Stimulated activated CD4-positive, alpha-beta T cell treated with anti-CD3 and anti-CD28 coated beads, Interleukin-1b, Interleukin-23, amount 100 ng/mL, for 4 hours (primary cell): ENCODE measurements around the gene ANXA11.
"Not testable (repeated sequence)": the region's sequence is repeated elsewhere in the genome, so short reads cannot be mapped to it uniquely, and the experiment has no call there.

Experiments
- DNase-seq, 2 donors: peaks; one replicate each; pipeline ENCODE4 v3.0.0-alpha.2; 2020; ENCODE audit warnings: low read depth in 2 of 2

The ANXA11 gene

DNA sequence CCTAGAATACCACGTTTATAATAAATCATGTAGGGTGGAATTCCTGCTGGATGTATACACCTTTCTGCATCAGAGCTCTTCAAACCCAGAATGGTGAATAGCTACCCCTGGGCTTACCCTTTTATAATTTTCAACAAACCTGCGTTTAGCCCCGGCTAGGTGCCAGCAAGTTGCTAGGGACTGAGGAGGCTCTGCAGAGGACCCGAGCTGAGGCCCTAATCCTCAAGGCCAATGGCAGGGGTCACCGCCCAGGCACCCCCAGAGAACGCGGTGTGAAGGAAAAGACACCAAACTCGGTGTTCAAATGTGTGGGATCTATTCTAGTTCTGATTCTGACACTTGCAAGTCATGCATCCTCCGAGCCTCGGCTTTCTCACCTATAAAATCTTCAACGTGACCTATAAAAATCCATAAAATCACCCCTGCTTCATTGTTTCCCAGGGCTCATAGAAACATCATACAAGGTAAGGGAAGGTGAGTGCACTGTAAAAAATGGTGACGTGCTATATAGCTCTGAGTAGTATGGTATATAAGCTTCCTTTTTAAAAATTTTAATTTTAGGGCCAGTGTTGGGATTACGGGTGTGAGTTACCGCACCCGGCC, 2.5 kb upstream of the ANXA11 start:
- DNase-seq: no peak

DNA sequence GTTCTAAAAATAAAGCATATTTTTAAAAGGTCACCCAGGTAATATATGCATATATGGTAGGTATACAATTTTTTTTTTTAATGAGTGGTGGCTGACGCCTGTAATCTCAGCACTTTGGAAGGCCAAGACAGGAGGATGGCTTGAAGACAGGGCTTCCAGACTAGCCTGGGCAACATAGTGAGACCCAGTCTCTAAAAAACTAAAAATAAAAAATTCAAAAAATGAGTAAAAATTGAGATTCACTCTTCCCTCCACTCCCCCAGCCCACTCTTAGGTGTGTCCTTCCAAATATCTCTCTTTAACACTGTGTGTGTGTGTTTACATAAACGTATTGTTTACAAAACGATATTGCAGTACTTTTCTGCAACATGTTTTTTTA, 929 bp upstream of the ANXA11 start:
- no peak for DNase-seq

DNA sequence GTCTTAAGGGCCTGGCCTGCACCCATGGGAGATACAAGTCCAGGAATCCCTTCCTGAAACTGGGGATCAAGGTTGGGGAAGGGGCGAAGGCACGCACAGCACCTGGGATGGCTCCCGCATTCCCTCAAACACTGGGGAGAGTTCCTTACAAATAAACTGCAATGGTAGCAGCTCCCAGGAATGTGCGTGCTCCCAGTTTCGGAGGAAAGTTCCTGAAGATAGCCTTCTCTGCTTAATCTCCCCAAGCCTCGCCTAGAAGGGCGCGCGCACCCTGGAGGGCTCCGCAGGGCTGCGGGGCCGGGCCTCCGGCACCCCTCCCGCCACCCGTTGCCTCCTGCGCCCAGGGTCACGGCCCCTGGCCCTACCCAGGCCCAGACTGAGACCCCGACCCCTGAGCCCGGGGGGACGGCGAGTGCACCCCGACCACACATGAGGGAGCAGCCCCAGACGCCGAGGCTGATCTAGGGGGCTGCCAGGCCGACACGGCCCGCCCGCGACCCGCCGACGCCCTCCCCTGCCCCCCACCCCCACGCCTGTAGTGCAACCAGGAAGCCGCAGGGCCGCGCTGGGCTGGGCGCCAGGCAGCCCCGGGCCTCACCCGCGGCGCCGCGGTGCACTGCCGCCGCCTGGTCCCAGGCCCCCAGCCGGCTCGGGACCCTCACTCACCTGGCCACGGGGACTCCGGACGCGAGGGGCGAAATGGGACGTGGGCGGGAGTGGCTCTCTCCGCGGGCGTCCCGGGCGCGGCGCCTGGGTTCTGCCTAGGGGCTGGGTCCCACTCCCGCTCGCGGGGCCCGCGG, 460 bp downstream of the ANXA11 start:
- DNase-seq: no peak

DNA sequence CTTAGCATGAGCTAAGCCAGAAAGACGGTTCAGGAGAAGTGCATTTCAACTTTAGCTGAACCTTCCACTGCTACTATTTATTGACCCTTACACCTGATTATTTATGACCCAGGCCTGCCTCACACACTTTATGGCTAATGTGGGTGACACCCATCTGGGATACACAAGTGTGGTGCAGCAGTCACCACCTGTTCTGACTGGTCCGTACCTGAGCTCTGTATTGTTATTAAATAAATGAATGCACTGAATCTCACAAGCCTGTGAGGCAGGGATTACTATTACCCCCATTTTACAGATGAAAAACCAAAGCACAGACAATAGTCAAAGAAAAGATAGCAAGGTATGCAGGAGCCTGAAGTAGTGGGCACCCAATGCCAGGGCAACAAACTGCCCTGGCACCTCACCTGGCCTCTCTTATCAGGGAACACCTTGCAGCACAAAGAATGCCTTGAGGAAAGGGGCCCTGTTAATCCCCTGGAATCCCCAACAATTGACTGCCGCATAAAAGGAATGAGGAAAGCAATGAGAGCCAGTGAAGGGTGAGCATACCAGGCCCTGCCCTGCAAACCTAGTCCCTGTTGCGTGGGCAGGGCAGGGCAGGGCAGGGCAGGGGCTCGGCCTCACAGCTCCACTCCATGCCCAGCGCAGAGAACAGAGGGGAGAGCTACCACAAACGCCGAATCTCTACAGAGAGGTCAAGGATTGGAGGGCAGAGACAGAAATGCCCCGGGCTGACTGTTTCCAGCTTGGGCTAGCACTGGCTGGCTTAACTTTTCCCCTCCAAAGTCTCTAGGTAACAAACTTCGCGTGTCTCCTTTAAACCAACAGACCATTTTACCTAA, 1.3 kb downstream of the ANXA11 start:
- DNase-seq: no peak

DNA sequence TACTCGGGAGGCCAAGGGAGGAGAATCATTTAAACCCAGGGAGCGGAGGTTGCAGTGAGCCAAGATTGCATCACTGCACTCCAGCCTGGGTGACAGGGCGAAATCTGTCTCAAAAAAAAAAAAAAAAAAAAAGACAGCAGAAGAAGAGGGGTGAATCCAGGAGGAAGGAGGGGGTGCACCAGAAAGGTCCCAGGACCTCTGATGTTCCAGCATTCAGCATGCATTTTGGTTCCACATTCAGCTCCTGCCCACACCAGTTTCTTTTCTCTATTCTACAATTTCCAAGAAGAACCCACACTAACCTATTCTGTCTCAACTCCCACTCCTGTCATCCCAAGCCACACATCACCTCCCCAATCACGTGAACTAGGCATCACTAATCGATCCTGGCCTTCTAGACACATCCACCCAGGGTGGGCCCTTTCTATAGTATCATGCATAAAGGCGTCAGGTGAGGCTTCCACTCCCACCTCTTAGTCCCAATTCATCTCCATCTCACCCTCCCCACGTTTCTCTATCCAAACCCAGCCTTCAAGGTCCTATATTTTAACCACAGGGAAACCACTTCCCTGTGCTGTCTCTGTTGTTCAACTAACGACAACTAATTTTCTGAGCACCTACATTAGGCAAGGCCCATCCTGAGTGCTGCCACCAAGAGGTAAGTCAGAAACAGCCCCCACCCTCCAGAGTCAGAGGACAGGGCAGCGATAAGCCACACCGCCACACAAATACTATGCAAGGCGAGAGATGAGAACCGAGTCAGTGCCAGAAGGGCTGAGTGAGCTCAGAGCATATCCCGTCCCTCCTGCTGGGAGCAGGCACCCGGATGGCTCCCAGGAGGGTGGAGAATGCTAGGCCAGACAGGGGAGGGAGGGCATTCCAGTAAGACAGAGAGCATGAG, 2.2 kb downstream of the ANXA11 start:
- peak in 1 of 2 donors; percentile 39 for DNase-seq

DNA sequence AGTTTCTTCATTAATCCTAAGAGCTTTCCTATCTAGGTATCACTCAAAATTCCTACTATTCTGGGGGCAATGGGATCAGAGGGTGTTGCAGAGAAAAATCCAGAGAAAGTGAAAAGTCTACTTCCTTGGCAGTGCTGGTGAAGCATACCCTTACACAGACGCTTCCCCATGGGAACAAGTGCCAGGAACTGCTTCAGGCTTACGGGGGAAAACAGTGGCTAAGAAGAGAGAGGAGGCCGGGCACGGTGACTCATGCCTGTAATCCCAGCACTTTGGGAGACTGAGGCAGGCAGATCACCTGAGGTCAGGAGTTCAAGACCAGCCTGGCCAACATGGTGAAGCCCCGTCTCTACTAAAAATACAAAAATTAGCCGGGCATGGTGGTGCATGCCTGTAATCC, 2.8 kb downstream of the ANXA11 start:
- DNase-seq: not testable (repeated sequence)

DNA sequence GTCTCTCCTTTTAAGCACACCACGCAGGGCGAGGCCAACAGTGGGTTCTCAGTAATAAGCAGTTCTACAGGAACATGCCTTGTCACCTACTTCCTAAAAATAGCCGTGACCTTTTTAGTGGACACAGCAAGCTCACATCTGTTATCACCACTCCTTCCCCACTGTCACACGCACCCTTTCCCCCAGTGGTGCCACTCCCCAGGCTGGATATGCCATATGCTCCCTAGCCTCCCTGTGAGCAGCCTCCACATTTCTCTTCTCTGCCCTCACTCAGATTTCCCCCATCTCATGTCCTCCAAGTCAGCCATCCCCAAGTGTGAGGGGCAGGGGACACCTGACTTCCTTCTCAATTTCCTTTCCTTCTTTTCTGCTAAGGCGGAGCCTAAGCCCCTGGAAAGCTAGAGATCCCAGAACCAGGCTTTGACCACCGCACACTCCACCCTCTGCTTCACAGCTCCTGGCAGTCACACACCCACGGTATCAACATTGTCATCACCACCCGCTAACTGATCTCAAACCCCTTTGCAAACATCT, 3.7 kb downstream of the ANXA11 start:
- no peak for DNase-seq

DNA sequence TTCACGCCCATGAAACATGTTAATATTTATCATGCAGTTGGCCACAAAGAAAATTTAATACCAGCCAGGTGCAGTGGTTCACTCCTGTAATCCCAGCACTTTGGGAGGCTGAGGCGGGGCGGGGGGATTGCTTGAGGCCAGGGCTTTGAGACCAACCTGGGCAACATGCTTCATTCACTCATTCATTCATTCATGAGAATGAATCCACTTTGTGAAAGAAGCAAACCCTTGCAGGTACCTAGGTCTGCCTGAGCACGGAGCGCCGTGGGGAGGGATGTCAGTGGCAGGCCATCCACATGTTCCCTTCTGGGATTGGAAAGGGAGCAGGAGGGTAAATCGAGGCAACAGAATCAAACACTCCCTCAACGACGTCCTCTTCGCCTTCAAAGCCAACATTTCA, 4.7 kb downstream of the ANXA11 start:
- DNase-seq: no peak

DNA sequence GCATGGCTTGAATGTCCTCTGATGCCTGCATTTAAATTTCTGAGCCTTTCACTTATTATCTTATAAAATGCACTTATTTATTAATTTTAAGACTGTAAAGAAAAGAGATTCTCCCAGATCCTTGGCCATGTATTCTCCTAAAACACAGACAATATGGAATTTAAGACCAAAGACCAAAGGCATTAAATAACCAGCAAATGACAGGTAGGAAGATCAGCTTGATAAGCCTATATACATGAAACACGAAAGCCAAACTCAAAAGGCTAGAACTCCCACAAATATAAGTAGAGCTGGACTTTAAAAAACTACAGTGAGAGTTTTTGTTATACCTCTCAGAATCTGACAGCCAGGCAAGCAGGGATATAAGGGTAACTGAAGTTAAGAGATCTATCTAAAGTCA, 5.1 kb downstream of the ANXA11 start:
- no peak for DNase-seq

DNA sequence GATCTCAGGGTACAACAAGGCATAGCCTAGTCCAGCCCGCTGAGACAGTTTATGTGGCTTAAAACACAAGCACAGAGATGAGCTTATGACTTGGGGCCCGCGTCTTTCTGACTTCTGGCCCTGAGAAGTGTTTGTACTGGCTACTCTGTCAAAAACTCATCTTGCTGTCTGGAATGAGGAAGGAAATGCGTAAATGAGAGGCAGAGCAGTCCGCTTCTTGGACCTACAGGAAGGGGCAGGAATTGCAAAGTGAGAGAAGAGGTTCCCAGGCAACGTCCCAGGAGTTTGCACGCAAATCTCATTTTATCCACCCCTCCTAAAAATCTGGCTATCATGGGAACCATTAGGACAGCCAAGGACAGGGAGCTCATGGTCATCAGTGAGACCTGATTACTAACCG, 5.5 kb downstream of the ANXA11 start:
- no peak for DNase-seq

DNA sequence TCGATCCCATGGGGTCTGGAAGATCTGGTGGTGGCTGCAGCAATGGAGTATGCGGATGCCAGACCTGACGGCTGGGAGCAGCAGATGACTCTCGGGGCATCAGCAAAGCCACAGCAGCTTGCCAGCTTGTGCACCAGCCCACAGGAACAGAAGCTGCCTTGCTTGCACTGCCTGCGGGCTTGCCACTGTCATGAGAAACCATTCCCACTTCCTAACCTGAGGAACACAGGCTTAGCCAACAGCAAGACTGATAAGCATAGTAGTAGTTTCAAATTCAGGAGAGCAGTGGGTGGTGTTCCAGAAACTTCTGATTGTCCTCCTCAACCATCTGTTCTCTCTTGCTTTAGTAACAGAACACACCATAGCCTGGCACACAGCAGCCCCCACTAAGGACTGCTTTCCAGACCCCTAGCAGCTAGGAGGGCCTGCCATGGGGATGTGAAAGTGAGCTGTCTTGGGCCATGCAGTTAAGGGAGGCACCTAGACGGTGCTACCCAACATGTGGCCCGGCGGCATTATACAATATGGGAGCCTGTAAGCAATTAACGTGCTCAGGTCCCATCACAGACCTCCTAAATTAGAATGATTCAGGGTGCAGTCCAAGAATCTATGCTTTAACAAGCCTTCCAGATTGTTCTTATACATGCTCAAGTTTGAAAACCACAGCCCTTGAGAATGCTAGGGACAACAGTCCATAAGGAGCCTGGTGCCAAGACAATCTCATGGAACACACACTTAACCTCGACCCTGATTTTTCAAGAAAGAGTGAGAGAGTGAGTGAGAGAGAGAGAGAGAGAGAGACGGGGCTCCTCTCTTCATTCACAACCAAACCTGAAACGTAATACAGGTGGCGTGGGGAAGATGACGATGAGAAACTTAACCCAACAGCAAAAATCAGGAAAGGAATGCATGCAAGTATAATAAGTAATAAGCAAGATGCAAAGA, 7.1 kb downstream of the ANXA11 start:
- DNase-seq: no peak

DNA sequence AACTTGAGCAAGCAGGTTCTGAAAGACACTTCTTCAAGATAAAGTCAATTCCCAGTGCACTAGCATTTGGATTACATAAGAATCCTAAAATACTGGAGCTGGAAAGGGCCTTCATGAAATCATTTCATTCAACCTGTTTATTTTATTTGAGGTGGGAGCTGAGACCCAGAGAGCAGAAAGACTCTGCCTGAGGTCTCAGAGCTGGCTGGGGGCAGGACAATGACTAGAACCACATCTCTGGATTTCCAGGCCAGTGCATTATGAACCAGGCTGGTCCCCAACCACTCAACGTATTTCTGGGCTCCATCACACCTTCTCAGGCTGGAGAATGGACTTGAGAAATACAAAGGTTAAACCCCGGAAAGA, 8.4 kb downstream of the ANXA11 start:
- DNase-seq: no peak

DNA sequence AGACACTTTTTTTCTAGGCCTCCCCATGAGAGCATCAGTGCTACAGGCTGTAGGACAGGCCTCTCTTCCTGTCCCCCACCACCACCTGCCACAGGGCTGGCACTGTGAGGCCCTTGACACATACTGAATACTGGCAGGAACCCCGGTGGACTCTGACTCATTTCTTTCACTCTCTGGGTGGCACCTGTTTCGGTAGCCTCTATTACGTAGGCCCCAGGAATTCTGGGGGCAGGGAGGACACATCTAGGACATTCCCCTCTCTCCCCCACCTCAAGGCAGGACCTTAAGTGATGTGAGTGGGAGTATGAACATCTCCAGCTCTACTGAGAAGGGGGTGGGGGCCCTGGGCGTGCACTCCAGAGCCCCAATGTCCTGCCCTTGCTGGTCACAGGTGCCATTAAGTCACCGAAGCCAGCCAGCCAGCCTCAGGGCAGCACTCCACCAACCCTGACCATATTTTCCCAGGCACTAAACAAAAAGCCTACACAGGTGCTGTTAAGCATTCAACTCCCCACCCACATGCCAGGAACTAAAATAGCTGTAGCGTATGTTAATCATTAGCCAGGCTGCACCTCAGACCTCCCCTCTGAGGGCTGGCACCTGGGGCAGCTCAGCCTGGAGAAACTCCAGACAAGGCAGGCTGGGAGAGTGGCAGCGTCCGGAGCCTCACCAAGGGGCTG, 8.9 kb downstream of the ANXA11 start:
- peak; percentile 46 to 48 for DNase-seq

DNA sequence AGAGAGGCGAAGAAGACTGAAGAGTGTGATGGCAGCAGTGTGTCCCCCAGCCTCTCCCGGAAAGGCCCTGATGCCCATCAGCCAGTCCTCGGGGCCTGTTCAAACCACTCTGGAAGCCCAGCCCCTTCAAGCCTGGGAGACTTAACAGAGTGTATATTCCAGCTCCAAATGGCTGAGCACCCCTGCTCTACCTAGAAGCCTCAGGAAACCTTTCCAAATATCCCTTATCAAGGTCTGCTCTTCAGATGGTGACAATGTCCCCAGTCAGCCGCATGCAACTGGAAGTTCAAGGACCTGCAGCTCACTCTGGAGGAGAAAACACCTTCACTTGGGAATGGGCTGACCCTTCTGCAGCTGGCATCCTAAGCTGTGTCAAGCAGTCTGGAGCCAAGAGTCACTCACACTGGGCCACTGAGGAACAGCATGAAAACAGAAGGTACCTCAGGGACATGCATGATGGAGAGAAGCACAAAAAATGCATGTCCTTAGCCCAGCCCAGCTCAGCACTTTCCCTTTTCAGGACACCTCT, 10.2 kb downstream of the ANXA11 start:
- no peak for DNase-seq

DNA sequence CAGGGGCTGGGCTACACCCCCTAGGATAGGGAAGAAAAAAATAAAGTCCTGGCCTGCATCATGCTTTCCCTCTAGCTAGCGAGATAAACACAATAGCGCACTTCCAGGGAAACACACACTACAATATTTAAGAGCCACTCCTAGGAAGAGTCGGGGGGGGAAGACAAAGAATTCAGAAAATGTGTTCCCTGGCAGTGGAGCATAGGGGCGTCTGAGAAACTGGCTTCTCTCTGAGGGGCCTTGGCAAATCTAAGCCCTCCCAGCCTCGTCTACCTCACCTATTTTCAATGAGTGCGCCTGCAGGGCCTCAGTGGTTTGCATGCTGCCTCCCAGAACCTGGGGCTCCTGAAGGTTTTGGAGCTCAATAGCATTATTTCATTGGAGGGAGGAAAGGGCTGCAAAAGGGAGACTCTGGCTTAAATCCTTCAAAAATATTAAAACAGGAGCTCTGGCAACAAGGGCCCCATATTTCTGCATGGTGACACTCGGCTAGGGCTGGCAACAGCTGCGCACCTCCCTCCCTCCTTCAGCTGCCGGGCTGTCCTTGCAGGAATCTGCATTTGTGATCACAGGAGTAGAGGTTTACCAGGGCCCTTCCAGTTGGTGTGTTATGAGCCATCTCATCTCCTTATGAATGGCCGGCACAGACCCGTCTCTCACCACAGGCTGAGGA, 10.8 kb downstream of the ANXA11 start:
- DNase-seq: no peak

DNA sequence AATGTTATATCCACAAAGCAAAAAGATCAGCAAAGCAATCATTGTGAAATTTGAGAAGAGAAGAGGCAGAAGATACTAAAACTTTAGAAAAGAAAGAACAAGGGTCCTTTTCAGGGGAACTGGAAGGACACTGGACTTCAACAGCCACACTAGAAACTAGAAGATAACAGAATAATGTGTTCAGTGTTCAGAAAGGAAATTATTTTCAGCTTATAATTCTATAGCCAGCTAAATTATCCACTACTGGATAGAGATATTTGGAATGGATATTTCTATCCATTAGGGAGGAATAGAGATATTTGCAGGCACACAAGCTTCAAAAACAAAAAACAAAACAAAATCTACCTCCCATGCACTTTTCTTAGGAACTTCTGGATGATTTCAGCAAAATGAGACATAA, 12.8 kb downstream of the ANXA11 start:
- no peak for DNase-seq

DNA sequence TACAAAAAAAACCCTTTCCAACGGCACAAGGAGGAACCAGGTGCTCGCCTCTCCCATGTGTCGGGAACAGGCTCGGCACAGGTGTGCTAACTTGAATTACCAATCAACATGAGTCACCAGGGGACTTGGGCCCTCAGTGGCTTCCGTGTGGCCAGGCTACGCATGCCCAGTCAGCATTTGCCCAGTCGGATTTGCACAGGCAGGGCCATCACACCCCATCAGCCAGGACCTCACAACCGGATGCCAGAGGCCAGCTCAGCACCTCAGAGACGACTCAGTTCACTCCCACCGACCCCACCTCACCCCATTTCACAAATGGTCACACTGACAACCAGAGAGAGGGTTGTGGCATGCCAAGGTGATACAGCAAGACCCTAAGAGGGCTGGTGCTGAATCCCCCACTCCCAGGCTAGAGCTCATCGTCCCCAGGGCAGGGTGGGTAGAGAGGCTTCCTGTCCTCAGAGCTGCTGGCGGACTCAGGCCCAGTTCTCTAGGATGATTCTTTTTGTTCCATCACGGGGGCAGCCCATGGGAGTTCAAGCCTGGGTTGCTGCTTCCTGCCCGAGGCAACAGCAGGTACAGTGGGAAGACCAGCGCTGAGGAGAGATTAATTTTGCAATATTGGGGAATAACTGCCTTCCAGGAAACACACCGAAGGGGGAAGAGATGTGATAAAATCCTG, 13.6 kb downstream of the ANXA11 start:
- DNase-seq: no peak

DNA sequence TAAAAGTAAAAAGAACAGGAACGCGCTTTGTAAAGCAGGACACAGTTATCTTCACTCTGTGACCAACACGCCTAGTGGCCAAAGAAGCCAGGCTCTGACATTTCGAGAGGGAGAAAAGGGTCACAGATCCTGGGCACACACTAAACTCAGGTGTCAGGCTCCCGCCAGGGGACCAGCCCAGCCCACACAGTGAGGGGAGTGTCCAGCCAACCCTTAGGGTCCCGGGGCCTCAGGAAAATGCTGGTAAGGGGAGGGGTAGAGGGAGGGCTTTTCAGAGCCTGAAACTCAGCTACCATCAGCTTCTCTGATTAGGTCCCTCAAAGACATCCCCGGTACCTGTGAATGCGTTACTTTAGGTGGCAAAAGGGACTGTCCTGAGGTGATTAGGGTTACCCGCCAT, 16.6 kb downstream of the ANXA11 start:
- no peak for DNase-seq
